ENCODE data around the gene TNFAIP2. TPM values are rescaled to one million over a fixed set of nuclear protein-coding genes. Genes with fewer than 3 reads are reported as not detected.
"Not testable (repeated sequence)": the region's sequence is repeated elsewhere in the genome, so short reads cannot be mapped to it uniquely, and the experiment has no call there.

The TNFAIP2 gene
- total and polyA plus RNA-seq, 2 of the 4 experiments (the other 2 are of a cell fraction) = 6.3 to 9.6 TPM

GRCh38 chr14:103176176-103176575 lies 52.9 kb downstream of the TNFAIP2 start:
- H3K36me3 ChIP-seq (ENCODE audit: control insufficient read depth, insufficient read depth, low read length); H3K9me3 ChIP-seq (ENCODE audit: control insufficient read depth, insufficient read depth, low read length); H3K18ac ChIP-seq (ENCODE audit: low read depth, low read length); H3K56ac ChIP-seq (ENCODE audit: extremely low read depth, insufficient read depth, low read length); ATAC-seq (ENCODE audit: low read depth); H2AFZ ChIP-seq (replicated peaks; ENCODE audit: low read length, poor library complexity); H3K4me1 ChIP-seq (ENCODE audit: control insufficient read depth, insufficient read depth, low read length); H4K20me1 ChIP-seq (ENCODE audit: insufficient read depth, low read length); H3K27ac ChIP-seq (ENCODE audit: insufficient read depth, low read length); H3K14ac ChIP-seq (replicated peaks; ENCODE audit: low read depth, low read length); H2BK120ac ChIP-seq (ENCODE audit: low read depth, low read length); H2BK20ac ChIP-seq (ENCODE audit: low read depth, low read length); H3K4ac ChIP-seq (ENCODE audit: low read depth, low read length); in situ Hi-C loops (cut with MboI; ENCODE audit: low sequenced_read_pairs); H3K9ac ChIP-seq (ENCODE audit: low read depth, low read length); H4K8ac ChIP-seq (ENCODE audit: low read depth in 2 of 2, low read length in 2 of 2); H4K91ac ChIP-seq (ENCODE audit: insufficient read depth, low read depth, low read length); H3K79me1 ChIP-seq (ENCODE audit: low read depth in 1 of 2, low read length in 2 of 2); H2BK5ac ChIP-seq (ENCODE audit: low read depth, low read length, poor library complexity, severe bottlenecking); DNase-seq; H4K5ac ChIP-seq (ENCODE audit: low read depth, low read length); H3K23ac ChIP-seq (ENCODE audit: low read depth, low read length); H3K9me1 ChIP-seq (ENCODE audit: insufficient read depth, low read length); H2AK5ac ChIP-seq (ENCODE audit: low read depth, low read length); intact Hi-C loops (cut with micrococcal nuclease); dilution Hi-C loops (cut with HindIII; ENCODE audit: low sequenced_read_pairs, unreplicated experiment); H3K4me2 ChIP-seq (ENCODE audit: low read depth, low read length); POLR2A ChIA-PET (ENCODE audit: unreplicated experiment); CTCF ChIA-PET; BruUV-seq (replicated peaks); H2BK15ac ChIP-seq (ENCODE audit: low read depth, low read length); H3K4me3 ChIP-seq (ENCODE audit: insufficient read depth, low read depth, low read length); H2AK9ac ChIP-seq (replicated peaks; ENCODE audit: low read depth, low read length, poor library complexity): not testable (repeated sequence)
- no CpG with 5 or more reads among the region's 4 CpGs for WGBS, 2 experiments (ENCODE audit: extremely low coverage in 2 of 2, insufficient read length in 1 of 2)
- H3K27me3 ChIP-seq (ENCODE audit: control insufficient read depth, insufficient read depth, low read length) = peaks cover 20% of the 10 kb centered on the region

Data from IMR-90 (cell line).